ENCODE data around the gene GPR137B. TPM values are rescaled to one million over a fixed set of nuclear protein-coding genes. Genes with fewer than 3 reads are reported as not detected.

GPR137B gene
- total RNA-seq, 4 donors from 2014 or later, result 0.75 to 5.5 (median 5.4) TPM

- ATAC-seq (no peak), DNase-seq (no peak)
- Histone ChIP-seq H3K27ac (no peak overlapping the region), H3K4me1 (no peaks in the 10 kb centered on the region), H3K4me3 (no peak overlapping the region), H3K36me3 (no peaks in the 10 kb centered on the region), H3K9me3 (no peaks in the 10 kb centered on the region), H3K27me3 (peaks cover 7 to 10% (median 8%) of the 10 kb centered on the region in 3 donors)
- in situ Hi-C loops (cut with MboI; ENCODE audit: low sequenced_read_pairs in 4 of 4) (no loop called here), intact Hi-C loops (cut with DNase I; ENCODE audit: low total_unique reads) (no loop called here)
- TF ChIP-seq POLR2A (IDR thresholded peaks at IDR 0.05) (no peak), CTCF (IDR thresholded peaks at IDR 0.05 in 4 of 5, conservative IDR thresholded peaks at IDR 0.05 in 1 of 5) (no peak)
Measured at GRCh38 chr1:236148470-236148845, 6.1 kb downstream of the GPR137B start.

- no peak for ATAC-seq
- Histone ChIP-seq H3K27ac (no peak overlapping the region), H3K36me3 (no peaks in the 10 kb centered on the region), H3K9me3 (no peaks in the 10 kb centered on the region), H3K27me3 (peaks cover 5 to 8% (median 6%) of the 10 kb centered on the region in 3 donors), H3K4me1 (no peaks in the 10 kb centered on the region), H3K4me3 (no peak overlapping the region)
- no peak for DNase-seq
- intact Hi-C loops (cut with DNase I; ENCODE audit: low total_unique reads), result no loop called here
- in situ Hi-C loops (cut with MboI; ENCODE audit: low sequenced_read_pairs in 4 of 4), result no loop called here
- TF ChIP-seq POLR2A (IDR thresholded peaks at IDR 0.05) (no peak), CTCF (IDR thresholded peaks at IDR 0.05 in 4 of 5, conservative IDR thresholded peaks at IDR 0.05 in 1 of 5) (no peak)
Measured at GRCh38 chr1:236149003-236149595, 6.8 kb downstream of the GPR137B start.

- Histone ChIP-seq H3K9me3 (no peaks in the 10 kb centered on the region), H3K4me1 (no peaks in the 10 kb centered on the region), H3K27me3 (peaks cover 4 to 6% (median 5%) of the 10 kb centered on the region in 3 donors), H3K36me3 (no peaks in the 10 kb centered on the region), H3K4me3 (no peak overlapping the region), H3K27ac (no peak overlapping the region)
- intact Hi-C loops (cut with DNase I; ENCODE audit: low total_unique reads), result no loop called here
- DNase-seq, result no peak
- in situ Hi-C loops (cut with MboI; ENCODE audit: low sequenced_read_pairs in 4 of 4), result no loop called here
- ATAC-seq, result no peak
- TF ChIP-seq POLR2A (IDR thresholded peaks at IDR 0.05) (no peak), CTCF (IDR thresholded peaks at IDR 0.05 in 4 of 5, conservative IDR thresholded peaks at IDR 0.05 in 1 of 5) (no peak)
Measured at GRCh38 chr1:236149696-236150228, 7.4 kb downstream of the GPR137B start.

- in situ Hi-C loops (cut with MboI; ENCODE audit: low sequenced_read_pairs in 4 of 4), result no loop called here
- Histone ChIP-seq H3K36me3 (no peaks in the 10 kb centered on the region), H3K27me3 (peaks cover 3 to 4% (median 3%) of the 10 kb centered on the region in 3 donors), H3K27ac (no peak overlapping the region), H3K4me3 (no peak overlapping the region), H3K4me1 (no peaks in the 10 kb centered on the region), H3K9me3 (no peaks in the 10 kb centered on the region)
- ATAC-seq (no peak), DNase-seq (no peak)
- intact Hi-C loops (cut with DNase I; ENCODE audit: low total_unique reads), result no loop called here
- TF ChIP-seq CTCF (IDR thresholded peaks at IDR 0.05 in 4 of 5, conservative IDR thresholded peaks at IDR 0.05 in 1 of 5) (no peak), POLR2A (IDR thresholded peaks at IDR 0.05) (no peak)
Measured at GRCh38 chr1:236150311-236150955, 8.1 kb downstream of the GPR137B start.
